GM21423 (cell line): ENCODE results near the gene R3HCC1L.
"Not testable (repeated sequence)": the region's sequence is repeated elsewhere in the genome, so short reads cannot be mapped to it uniquely, and the experiment has no call there.

ENCODE experiments used
- ATAC-seq: cut with Tn5 transposase; IDR thresholded peaks from one replicate; pipeline ENCODE4 v1.9.1; 2021; ENCODE audit warnings: mild to moderate bottlenecking, moderate library complexity; ENCODE audit not compliant: unreplicated experiment

R3HCC1L gene

DNA sequence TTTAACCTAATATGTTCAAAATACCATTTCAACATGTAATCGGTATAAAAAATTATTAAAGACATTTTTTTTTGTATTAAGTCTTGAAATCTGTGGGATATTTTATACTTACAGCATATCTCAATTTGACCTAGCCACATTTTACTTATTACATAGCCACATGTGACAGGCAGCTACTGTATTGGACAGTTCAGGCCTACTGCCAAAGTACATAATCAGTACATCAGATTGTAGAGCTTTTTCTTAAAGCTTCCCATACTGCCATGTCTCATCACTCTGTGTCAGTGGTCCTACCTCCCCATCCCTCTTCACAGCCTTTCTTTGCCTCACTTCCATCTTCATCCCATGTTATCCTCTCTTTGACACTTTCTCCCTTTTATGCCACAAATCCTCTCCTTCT is 90.5 kb downstream of the R3HCC1L start:
- no peak for ATAC-seq

- no peak for ATAC-seq
Observed at GRCh38 chr10:98226508-98227144, 92.2 kb downstream of the R3HCC1L start.

DNA sequence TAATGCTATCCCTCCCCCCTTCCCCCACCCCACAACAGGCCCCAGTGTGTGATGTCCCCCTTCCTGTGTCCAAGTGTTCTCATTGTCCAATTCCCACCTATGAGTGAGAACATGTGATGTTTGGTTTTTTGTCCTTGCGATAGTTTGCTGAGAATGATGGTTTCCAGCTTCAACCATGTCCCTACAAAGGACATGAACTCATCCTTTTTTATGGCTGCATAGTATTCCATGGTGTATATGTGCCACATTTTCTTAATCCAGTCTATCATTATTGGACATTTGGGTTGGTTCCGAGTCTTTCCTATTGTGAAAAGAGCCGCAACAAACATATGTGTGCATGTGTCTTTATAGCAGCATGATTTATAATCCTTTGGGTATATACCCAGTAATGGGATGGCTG is 93.3 kb downstream of the R3HCC1L start:
- ATAC-seq: not testable (repeated sequence)

- ATAC-seq: not testable (repeated sequence)
Observed at GRCh38 chr10:98228266-98228665, 93.8 kb downstream of the R3HCC1L start.

GRCh38 chr10:98231417-98231816 is 97.0 kb downstream of the R3HCC1L start:
- ATAC-seq: no peak

DNA sequence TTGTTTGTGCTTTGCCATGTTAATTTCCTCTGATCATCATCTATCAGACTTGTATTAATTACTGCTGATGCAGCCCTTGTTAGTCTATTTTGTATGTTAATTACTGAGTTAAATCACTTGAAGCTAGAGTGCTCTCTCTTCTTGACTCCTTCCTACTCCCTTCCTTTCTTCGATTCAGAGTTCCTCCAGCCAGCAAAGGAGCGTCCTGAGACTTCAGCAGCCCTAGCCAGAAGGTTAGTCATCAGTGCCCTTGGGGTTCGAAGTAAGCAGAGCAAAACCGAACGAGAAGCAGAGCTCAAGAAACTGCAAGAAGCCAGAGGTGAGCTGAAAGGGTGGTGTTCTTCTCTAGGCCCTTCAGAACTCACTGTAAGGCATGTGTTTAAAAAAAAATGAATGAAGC is 101.4 kb downstream of the R3HCC1L start:
- ATAC-seq: no peak

GRCh38 chr10:98236862-98237261 is 102.4 kb downstream of the R3HCC1L start:
- ATAC-seq: no peak

DNA sequence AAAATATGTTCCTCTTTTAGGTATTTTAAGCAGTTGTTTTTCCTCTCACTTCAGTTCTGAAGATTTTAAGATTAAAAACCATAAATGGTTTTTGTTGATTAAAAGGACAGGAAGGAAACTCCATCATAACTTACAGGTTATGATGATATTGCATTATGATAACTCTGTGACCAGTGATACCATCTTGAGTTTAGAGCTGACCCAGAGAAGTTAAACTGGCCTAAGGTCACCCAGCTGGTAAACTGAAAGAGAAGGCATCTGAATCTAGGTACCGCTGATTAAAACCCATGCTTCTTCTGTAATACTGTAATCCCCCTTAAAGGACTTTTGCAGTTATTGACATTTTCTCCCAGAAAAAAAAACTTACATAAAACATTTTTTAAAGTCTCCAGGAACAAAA is 103.9 kb downstream of the R3HCC1L start:
- no peak for ATAC-seq

GRCh38 chr10:98240524-98240923 is 106.1 kb downstream of the R3HCC1L start:
- no peak for ATAC-seq

DNA sequence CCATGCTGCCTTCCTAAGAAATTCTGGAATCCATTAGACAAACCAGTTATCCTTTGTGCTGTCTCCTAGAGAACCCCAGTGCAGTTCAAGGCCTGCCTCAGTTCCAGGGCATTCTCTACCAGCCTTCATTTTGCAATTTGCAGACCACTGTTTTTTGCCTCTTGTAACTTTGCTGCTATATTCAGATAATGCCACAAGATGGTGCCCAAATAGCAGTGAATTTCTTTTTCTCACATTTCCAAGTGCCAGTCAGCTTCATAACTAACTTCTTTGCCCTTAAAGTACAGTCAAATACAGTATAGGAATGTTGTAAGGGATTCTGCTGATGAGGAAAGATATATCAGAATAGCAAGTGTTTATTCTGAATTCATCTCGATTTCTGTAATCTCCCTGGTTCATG is 108.4 kb downstream of the R3HCC1L start:
- no peak for ATAC-seq

- no peak for ATAC-seq
Observed at GRCh38 chr10:98244141-98244540, 109.7 kb downstream of the R3HCC1L start.

DNA sequence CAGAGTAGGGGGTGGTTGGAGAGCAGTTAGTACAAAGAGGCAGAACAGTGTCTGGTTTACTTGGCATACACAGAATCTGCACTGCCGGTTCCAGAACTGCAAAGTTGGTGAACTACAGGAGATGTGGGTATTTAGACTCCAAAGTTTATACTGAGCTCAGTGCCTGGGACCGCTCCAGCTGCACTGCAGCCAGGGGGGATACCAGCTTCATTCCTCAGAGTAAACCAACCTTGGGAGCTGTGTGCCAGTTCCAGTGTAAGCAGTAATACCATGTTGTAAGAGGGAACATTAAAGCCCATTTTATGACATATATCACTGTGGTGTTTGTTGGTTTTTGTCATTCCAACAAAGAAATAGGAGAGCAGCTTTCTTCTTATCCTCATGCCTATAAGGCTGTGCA is 110.1 kb downstream of the R3HCC1L start:
- no peak for ATAC-seq

DNA sequence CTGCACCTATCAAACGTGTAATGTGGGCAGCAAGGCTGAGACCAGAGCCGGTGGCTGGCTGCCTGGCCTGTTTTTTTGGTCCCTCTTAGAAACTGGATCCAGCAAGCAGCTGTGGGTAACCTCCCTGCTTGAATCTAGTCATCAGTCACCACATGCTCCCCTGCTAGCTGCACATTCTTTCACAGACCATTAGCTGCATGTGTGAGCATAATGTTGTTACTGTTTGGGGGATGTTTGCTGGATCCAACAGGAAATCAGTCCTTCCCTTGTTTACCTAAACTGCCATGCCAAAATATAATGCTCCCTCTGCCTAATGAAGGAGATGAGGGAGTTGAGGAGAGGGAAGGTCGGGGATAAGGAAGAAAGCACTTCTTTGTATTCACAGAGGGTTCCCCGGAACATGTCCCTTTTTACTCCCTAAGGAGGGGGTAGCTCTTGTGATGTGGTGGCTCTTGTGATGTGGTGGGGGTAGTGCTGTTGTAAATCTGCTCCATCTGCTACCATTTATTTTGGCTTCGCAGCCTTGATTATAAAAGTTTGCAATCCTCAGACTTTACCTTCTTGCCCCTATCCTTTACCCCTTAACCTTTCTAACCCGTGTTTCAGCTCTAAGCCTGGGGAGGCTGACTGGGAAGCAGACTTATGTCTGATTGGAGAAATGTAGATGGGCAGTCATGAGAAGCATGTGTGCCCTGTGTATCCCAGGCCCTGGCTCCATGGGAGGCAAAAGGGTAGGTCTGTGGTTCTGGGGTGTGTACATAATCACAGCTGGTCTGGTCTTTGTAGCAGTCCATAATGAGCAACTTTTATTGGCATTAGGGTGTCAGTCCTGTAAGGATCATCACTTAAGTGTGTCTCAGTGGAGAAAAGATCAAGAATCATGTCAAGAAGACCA is 112.7 kb downstream of the R3HCC1L start:
- ATAC-seq: no peak

DNA sequence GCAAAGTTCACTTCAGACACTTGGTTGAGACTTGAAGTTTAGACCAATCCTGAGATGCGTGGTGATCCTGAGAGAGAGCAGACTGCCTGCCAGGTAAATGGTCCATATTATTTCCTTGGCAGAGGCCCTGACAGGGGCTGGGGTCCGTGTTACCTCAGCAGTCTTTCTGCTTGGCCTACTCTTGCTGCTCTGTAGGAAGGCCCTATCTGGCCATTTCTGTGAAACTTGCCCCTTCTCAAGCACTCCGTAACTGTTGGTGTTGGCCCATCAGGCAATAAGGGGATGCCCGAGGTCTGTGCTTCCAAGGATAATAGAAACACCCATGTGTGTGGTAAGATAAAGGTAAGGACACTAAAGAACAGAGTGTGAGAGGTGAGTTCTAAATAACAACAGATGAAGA is 113.6 kb downstream of the R3HCC1L start:
- no peak for ATAC-seq

GRCh38 chr10:98249134-98249533 is 114.7 kb downstream of the R3HCC1L start:
- ATAC-seq: no peak

- no peak for ATAC-seq
Observed at GRCh38 chr10:98251399-98251798, 116.9 kb downstream of the R3HCC1L start.

DNA sequence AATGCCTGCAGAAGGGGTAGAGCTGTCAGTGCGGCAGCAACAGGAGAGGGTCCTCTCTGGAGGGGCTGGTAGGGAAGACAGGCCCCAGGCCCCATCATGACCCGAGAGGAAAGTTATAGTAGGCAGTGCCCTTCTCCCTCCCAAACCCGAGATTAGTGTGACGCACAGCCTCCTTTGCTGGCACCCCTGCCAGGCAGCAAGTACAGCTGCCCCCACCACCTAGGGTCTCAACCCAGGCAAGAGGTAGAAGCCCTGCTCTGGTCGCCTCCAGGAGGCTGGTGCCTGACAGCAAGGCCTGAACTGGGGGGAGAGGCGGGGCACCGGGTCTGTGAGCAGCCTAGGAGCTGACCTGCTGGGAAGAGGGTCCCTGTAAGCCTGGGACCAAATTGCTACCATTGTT is 118.0 kb downstream of the R3HCC1L start:
- ATAC-seq: no peak

DNA sequence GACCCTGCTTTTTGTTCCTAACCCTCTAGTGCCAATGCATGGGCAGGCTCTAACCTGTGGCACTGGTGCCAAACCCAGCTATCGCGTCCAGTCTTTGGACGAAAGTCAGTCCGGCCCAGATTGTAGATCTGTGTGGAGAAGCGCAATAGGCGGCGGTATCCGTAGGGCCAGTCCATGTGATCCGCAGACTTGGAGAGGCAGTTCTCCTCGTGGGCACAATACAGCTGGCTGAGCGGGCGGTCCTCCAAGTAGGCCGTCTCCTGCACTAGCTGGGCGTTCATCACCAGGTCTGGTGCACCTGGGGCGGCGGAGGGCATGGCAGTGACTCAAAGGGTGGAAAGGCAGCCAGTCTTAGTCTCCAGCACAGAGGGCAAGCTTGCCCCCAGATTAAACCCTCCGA is 119.0 kb downstream of the R3HCC1L start:
- ATAC-seq: no peak

DNA sequence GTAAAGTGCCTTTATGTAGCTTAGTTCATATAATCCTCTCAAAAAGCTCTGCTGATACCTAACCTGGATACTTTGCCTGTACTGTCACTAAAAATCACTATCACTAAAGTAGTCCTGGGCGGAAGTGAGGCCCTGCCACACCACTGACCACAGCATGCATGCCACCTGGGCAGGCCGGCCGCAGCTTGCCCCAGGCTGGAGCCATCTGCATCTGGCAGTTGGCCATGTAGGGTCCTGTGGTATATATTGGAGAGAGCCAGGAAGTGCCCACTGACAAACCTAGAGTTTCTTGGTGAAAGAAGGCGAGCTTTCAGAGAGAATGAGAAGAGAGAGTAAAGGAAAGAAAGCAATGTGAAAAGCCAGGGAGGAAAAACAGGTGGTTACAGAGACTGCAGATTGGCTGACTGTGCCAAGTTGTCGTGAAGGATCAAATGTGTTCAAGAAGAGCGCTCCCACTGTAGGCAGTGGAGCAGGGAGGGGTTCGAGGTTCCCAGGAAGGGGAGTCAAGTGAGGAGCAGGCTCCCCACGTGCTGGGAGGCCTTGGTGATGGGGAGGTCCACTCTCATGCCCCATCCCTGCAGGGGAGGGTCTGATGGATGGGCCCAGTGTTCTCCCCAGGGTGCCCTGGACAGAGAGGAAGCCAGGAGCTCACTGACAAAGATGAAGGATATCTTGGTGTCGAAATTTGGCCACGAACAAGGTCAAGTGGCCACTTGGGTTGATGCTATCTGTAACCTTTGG is 119.9 kb downstream of the R3HCC1L start:
- no peak for ATAC-seq

DNA sequence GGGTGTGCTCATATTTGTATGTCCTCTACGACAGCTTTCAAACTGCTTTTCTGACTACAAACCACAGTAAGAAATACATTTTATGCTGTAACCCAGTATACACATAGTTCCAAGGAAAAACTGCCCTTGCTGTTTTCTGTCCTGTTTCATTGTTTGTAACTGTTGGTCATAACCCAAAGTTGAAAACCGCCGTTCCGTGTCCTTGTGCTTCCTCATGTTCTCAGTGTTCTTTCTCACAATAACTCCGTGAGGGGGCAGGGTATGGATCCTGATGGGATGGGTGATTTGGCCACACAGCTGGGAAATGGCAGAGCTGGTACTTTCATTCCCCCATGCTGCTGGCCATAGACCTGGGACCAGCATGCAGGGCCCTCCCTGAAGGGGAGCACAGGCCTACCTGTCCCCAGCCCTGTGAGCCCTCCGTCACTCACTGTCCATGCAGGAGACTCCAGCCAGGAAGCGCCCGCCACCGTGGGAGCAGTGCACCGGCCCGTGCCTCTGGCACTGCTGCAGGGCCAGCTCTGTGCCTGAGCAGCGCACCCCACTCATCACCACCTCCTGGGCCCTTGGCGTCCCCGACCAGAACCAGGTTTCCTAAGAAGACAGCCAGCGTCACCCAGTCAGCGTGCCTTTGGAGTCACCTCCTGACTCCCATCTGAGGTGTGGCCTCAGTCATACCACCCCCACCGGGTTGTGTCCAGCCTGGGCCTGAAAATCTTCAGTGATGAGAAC is 120.9 kb downstream of the R3HCC1L start:
- ATAC-seq: no peak

DNA sequence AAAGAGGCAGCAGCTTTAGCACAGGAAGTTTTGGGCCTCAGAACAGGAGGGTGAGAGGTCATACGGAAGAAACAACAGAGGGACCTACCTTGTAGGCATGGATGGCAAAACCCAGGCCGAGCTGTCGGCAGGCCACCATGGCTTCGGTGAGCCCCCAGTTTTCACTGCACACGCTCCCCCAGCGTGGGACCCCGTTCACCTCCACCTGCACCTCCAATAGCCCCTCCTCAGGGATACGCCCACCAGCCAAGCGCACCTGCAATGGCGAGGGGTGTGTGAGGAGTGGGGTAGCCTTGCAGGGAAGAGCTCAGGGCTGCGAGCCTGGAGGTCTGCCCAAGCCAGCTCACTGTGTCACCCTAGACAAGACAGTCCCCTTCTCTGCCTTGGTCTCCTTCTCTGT is 122.2 kb downstream of the R3HCC1L start:
- no peak for ATAC-seq
